GM23338 (cell line): ENCODE results near the gene RFX8. TPM values are rescaled to one million over a fixed set of nuclear protein-coding genes. Genes with fewer than 3 reads are reported as not detected.
A peak's percentile ranks its signal among the peaks of the same experiment; 100 is the strongest.

Experiments
- ATAC-seq: fragments of 200-7000 bp; cut with Tn5 transposase; 3 replicates; pipeline ENCODE4 v1.9.1; 2020
- DNase-seq: peaks from one replicate; pipeline ENCODE4 v3.0.0-alpha.2; 2015; ENCODE audit warnings: low spot score
- H2AFZ ChIP-seq: fragments of 200-600 bp; sonication (generic); 2 replicates; pipeline ENCODE4 v1.8.0; 2016; ENCODE audit warnings: antibody characterized with exemption, mild to moderate bottlenecking, moderate library complexity
- H3F3A ChIP-seq: fragments of 200-600 bp; sonication (generic); replicated peaks from 2 replicates; pipeline ENCODE4 v1.8.0; 2017; ENCODE audit warnings: antibody characterized with exemption, mixed run types, low read depth
- H3K27ac ChIP-seq: fragments of 200-600 bp; sonication (generic); 2 replicates; pipeline ENCODE4 v1.6.1; 2016; ENCODE audit warnings: low read depth
- H3K27me3 ChIP-seq: fragments of 200-600 bp; sonication (generic); 2 replicates; pipeline ENCODE4 v1.8.0; 2016; ENCODE audit warnings: mild to moderate bottlenecking, mixed run types, moderate library complexity; ENCODE audit not compliant: insufficient read depth
- H3K36me3 ChIP-seq: fragments of 200-600 bp; sonication (generic); 2 replicates; pipeline ENCODE4 v1.8.0; 2016; ENCODE audit warnings: mild to moderate bottlenecking; ENCODE audit not compliant: insufficient read depth
- H3K4me1 ChIP-seq: fragments of 200-600 bp; sonication (generic); 2 replicates; pipeline ENCODE4 v1.8.0; 2016; ENCODE audit warnings: mild to moderate bottlenecking, moderate library complexity; ENCODE audit not compliant: insufficient read depth
- H3K4me2 ChIP-seq: fragments of 200-600 bp; sonication (generic); 2 replicates; pipeline ENCODE4 v1.7.1; 2017; ENCODE audit warnings: mixed run types
- H3K4me3 ChIP-seq: fragments of 200-600 bp; sonication (generic); 2 replicates; pipeline ENCODE4 v1.6.1; 2016; ENCODE audit warnings: mixed run types
- H3K79me2 ChIP-seq: fragments of 200-600 bp; sonication (generic); replicated peaks from 2 replicates; pipeline ENCODE4 v1.8.0; 2017; ENCODE audit warnings: mild to moderate bottlenecking; ENCODE audit not compliant: insufficient read depth
- H3K9me2 ChIP-seq: fragments of 200-600 bp; sonication (generic); 2 replicates; pipeline ENCODE4 v1.8.0; 2017; ENCODE audit not compliant: insufficient read depth
- H4K20me1 ChIP-seq: fragments of 200-600 bp; sonication (generic); replicated peaks from 2 replicates; pipeline ENCODE4 v1.8.0; 2017; ENCODE audit warnings: mild to moderate bottlenecking; ENCODE audit not compliant: insufficient read depth
- H3K27ac Mint-ChIP-seq: 2 replicates; pipeline ENCODE4 v1.8.0; 2020; ENCODE audit warnings: inconsistent platforms, mild to moderate bottlenecking, moderate library complexity, mixed read lengths
- H3K27me3 Mint-ChIP-seq: 3 replicates; pipeline ENCODE4 v1.8.0; 2022; ENCODE audit warnings: low read depth, mild to moderate bottlenecking, moderate library complexity, mixed read lengths, inconsistent platforms; ENCODE audit not compliant: insufficient read depth, poor library complexity
- H3K36me3 Mint-ChIP-seq: 3 replicates; pipeline ENCODE4 v1.8.0; 2021; ENCODE audit warnings: low read depth, mild to moderate bottlenecking, inconsistent platforms, moderate library complexity, mixed read lengths
- H3K4me1 Mint-ChIP-seq: 3 replicates; pipeline ENCODE4 v1.8.0; 2020; ENCODE audit warnings: mild to moderate bottlenecking, inconsistent platforms, mixed read lengths
- H3K4me3 Mint-ChIP-seq: 3 replicates; pipeline ENCODE4 v1.8.0; 2021; ENCODE audit warnings: moderate library complexity, mild to moderate bottlenecking, inconsistent platforms, mixed read lengths
- H3K9me3 Mint-ChIP-seq: 3 replicates; pipeline ENCODE4 v1.8.0; 2020; ENCODE audit warnings: moderate library complexity, mild to moderate bottlenecking, inconsistent platforms, mixed read lengths
- CREB1 ChIP-seq: fragments of 250-450 bp; sonication (Bioruptor Pico); IDR thresholded peaks from 2 replicates; pipeline ENCODE4 v1.5.0; 2020; ENCODE audit warnings: low read depth, mild to moderate bottlenecking, moderate library complexity
- EZH2 ChIP-seq: fragments of 200-600 bp; sonication (generic); IDR thresholded peaks from one replicate; pipeline ENCODE4 v1.8.0; 2017; ENCODE audit warnings: antibody characterized with exemption, mild to moderate bottlenecking, low read depth; ENCODE audit not compliant: unreplicated experiment
- EZH2phosphoT487 ChIP-seq: fragments of 200-600 bp; sonication (generic); IDR thresholded peaks from one replicate; pipeline ENCODE4 v1.8.1; 2018; ENCODE audit warnings: antibody characterized with exemption; ENCODE audit not compliant: unreplicated experiment
- JUNB ChIP-seq: IDR thresholded peaks from one replicate; pipeline ENCODE4 v1.6.1; 2016; ENCODE audit warnings: antibody characterized with exemption; ENCODE audit not compliant: unreplicated experiment
- NANOG ChIP-seq: IDR thresholded peaks from 2 replicates; pipeline ENCODE4 v1.6.1; 2016; ENCODE audit warnings: antibody characterized with exemption, borderline replicate concordance
- POLR2AphosphoS5 ChIP-seq: IDR thresholded peaks from 2 replicates; pipeline ENCODE4 v1.6.1; 2016; ENCODE audit warnings: antibody characterized with exemption, low read depth
- STAT1 ChIP-seq: IDR thresholded peaks from one replicate; pipeline ENCODE4 v1.6.1; 2016; ENCODE audit warnings: antibody characterized with exemption; ENCODE audit not compliant: unreplicated experiment
- polyA plus RNA-seq: library from polyadenylated mRNA; unstranded; fragments of >200 nt; fragmentation: Nextera tagmentation; extraction: Ambion mirVana; gene quantifications from 2 replicates; pipeline ENCODE4 v1.2.1, GENCODE V29; 2016
- total RNA-seq: library from RNA; depleted of rRNA; stranded (reverse); fragments of >200 nt; shearing (Covaris generic); gene quantifications from 2 replicates; pipeline ENCODE4 v1.2.3, GENCODE V29; 2014
- TF ChIP-seq, protein P1 (sequence below), 2 experiments: fragments of 200-600 bp in 1 of 2; sonication (generic) in 1 of 2; conservative IDR thresholded peaks; 2 replicates each; pipeline versions ENCODE4 v1.5.1 to v1.6.1; 2016 to 2017; ENCODE audit warnings: antibody characterized with exemption in 2 of 2, low read depth in 2 of 2, mild to moderate bottlenecking in 2 of 2, moderate library complexity in 1 of 2
- TF ChIP-seq, protein P2 (sequence below): IDR thresholded peaks from 2 replicates; pipeline ENCODE4 v1.6.1; 2016; ENCODE audit warnings: antibody characterized with exemption

Gene RFX8
- total and polyA plus RNA-seq, 2 experiments from 2014 or later, result 0.65 to 1.5 TPM

DNA sequence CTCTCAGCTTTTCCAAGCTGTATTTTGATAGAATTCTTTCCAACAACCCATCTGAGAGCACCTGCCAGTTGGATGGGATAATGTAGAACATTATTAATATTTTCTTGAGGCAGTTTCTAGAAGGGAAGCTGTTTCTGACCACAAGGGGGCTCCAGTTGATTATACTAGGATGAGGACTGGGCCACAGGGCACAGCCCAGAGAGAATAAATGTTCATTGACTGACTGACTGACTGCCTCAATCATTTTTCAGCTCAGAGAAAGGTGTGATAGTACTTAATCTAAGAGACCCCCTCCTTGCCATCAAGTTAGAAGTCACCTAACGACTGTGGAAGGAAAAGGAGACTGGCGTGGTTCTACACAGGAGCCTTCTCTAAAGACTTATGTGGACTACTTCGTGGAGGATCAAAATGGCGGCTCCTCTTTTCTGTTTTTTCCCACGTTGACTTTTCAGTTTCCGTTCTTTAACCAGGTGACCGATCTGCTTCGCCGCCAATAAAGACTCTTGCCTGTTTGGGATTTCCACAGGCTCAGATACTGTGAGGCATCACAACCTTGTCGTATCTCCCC is 55.7 kb downstream of the RFX8 start:
- DNase-seq (peak; percentile 84), ATAC-seq (peak; percentile 85)
- H3K4me3 ChIP-seq, result no peak overlapping the region
- peaks cover 9% of the 10 kb centered on the region for H3K9me3 Mint-ChIP-seq
- H3F3A ChIP-seq, result no peaks in the 10 kb centered on the region
- no peak overlapping the region for H3K4me2 ChIP-seq
- no peaks in the 10 kb centered on the region for H3K79me2 ChIP-seq
- peaks cover 8% of the 10 kb centered on the region for H3K27me3 Mint-ChIP-seq
- H3K9me2 ChIP-seq, result peaks cover 5% of the 10 kb centered on the region; the same call in 1 of the 2 replicates
- H4K20me1 ChIP-seq, result no peaks in the 10 kb centered on the region
- no peaks in the 10 kb centered on the region for H3K4me1 Mint-ChIP-seq
- no peak overlapping the region for H3K4me3 Mint-ChIP-seq
- TF ChIP-seq STAT1 (no peak), EZH2phosphoT487 (no peak), CREB1 (CRISPR knock-in tag) (no peak), EZH2 (no peak), NANOG (no peak), POLR2AphosphoS5 (no peak), JUNB (no peak)
- TF ChIP-seq, protein P1, sequence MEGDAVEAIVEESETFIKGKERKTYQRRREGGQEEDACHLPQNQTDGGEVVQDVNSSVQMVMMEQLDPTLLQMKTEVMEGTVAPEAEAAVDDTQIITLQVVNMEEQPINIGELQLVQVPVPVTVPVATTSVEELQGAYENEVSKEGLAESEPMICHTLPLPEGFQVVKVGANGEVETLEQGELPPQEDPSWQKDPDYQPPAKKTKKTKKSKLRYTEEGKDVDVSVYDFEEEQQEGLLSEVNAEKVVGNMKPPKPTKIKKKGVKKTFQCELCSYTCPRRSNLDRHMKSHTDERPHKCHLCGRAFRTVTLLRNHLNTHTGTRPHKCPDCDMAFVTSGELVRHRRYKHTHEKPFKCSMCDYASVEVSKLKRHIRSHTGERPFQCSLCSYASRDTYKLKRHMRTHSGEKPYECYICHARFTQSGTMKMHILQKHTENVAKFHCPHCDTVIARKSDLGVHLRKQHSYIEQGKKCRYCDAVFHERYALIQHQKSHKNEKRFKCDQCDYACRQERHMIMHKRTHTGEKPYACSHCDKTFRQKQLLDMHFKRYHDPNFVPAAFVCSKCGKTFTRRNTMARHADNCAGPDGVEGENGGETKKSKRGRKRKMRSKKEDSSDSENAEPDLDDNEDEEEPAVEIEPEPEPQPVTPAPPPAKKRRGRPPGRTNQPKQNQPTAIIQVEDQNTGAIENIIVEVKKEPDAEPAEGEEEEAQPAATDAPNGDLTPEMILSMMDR (conservative IDR thresholded peaks at IDR 0.05; ENCODE audit: low read depth in 2 of 2), result peak; percentile 82 to 87
- TF ChIP-seq, protein P2, sequence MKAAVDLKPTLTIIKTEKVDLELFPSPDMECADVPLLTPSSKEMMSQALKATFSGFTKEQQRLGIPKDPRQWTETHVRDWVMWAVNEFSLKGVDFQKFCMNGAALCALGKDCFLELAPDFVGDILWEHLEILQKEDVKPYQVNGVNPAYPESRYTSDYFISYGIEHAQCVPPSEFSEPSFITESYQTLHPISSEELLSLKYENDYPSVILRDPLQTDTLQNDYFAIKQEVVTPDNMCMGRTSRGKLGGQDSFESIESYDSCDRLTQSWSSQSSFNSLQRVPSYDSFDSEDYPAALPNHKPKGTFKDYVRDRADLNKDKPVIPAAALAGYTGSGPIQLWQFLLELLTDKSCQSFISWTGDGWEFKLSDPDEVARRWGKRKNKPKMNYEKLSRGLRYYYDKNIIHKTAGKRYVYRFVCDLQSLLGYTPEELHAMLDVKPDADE, result no peak
- H3K4me1 ChIP-seq, result no peaks in the 10 kb centered on the region
- no peaks in the 10 kb centered on the region; the same call in 1 of the 2 replicates for H3K36me3 ChIP-seq
- H3K27me3 ChIP-seq, result no peaks in the 10 kb centered on the region
- H3K36me3 Mint-ChIP-seq, result no peaks in the 10 kb centered on the region; the same call in 2 of the 3 replicates
- no peak overlapping the region for H3K27ac Mint-ChIP-seq
- H2AFZ ChIP-seq, result no peak overlapping the region
- no peak overlapping the region for H3K27ac ChIP-seq

DNA sequence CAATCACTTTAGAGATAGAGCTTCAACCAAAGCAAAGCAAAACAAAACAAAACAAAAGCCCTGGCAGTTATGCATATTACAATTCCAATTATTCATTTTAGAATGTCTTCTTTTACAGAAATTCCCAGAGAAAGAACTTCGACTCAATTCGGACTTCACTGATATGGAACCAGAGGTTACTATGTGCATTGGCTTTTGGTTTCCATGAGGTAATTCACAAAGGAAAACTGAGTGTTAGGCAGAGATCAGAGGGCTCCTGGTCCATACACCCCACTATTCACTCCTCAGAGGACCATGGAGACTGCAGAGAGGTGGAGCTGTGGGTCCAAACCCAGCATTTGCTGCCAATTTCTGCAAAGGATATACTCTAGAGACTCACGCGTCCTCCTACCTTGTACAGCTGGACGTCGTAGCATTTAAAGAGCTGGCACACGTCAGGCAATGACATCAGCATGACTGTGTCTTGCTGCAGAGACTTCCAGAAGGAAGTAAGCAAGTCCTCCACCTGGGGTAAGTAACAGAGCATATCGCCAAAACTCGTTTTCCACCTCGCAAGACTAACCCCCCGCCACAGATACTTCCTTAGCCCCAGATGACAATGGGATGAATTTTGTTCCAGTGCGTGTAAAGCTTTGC is 56.3 kb downstream of the RFX8 start:
- Histone ChIP-seq H3K27ac (no peak overlapping the region), H3K4me1 (no peaks in the 10 kb centered on the region), H3K79me2 (no peaks in the 10 kb centered on the region), H3K4me3 (no peak overlapping the region), H3K36me3 (no peaks in the 10 kb centered on the region; the same call in 1 of the 2 replicates), H2AFZ (no peak overlapping the region), H3K9me2 (peaks cover 5% of the 10 kb centered on the region; the same call in 1 of the 2 replicates), H3K27me3 (no peaks in the 10 kb centered on the region), H3K4me2 (no peak overlapping the region), H4K20me1 (no peaks in the 10 kb centered on the region), H3F3A (no peaks in the 10 kb centered on the region)
- TF ChIP-seq JUNB (no peak), CREB1 (CRISPR knock-in tag) (no peak), NANOG (no peak)
- TF ChIP-seq, protein P1 (conservative IDR thresholded peaks at IDR 0.05; ENCODE audit: low read depth in 2 of 2), result no peak
- H3K4me3 Mint-ChIP-seq, result no peak overlapping the region
- peaks cover 9% of the 10 kb centered on the region for H3K9me3 Mint-ChIP-seq
- H3K27me3 Mint-ChIP-seq, result peaks cover 8% of the 10 kb centered on the region
- H3K36me3 Mint-ChIP-seq, result no peaks in the 10 kb centered on the region; the same call in 2 of the 3 replicates
- DNase-seq (no peak), ATAC-seq (no peak; the same call in 2 of the 3 replicates)
- H3K27ac Mint-ChIP-seq, result no peak overlapping the region
- H3K4me1 Mint-ChIP-seq, result no peaks in the 10 kb centered on the region
